ENCODE measurements around the gene OVCH2.

- TF ChIP-seq EZH2phosphoT487 (IDR thresholded peaks at IDR 0.05; ENCODE audit: borderline replicate concordance, low read length) = no peak
- TF ChIP-seq, protein P1, sequence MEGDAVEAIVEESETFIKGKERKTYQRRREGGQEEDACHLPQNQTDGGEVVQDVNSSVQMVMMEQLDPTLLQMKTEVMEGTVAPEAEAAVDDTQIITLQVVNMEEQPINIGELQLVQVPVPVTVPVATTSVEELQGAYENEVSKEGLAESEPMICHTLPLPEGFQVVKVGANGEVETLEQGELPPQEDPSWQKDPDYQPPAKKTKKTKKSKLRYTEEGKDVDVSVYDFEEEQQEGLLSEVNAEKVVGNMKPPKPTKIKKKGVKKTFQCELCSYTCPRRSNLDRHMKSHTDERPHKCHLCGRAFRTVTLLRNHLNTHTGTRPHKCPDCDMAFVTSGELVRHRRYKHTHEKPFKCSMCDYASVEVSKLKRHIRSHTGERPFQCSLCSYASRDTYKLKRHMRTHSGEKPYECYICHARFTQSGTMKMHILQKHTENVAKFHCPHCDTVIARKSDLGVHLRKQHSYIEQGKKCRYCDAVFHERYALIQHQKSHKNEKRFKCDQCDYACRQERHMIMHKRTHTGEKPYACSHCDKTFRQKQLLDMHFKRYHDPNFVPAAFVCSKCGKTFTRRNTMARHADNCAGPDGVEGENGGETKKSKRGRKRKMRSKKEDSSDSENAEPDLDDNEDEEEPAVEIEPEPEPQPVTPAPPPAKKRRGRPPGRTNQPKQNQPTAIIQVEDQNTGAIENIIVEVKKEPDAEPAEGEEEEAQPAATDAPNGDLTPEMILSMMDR (IDR thresholded peaks at IDR 0.05; ENCODE audit: low read depth, low read length, poor library complexity, severe bottlenecking) = peak; percentile 78
Observed at GRCh38 chr11:7688238-7688826, 17.9 kb downstream of the OVCH2 start.
